SK-MEL-5 (cell line): ENCODE measurements around the gene IFITM10. TPM values are rescaled to one million over a fixed set of nuclear protein-coding genes. Genes with fewer than 3 reads are reported as not detected.
A peak's percentile ranks its signal among the peaks of the same experiment; 100 is the strongest.

Experiments used
- DNase-seq: peaks from one replicate; pipeline ENCODE4 v3.0.0-alpha.2; 2016; ENCODE audit warnings: low read depth, low spot score
- in situ Hi-C: cut with HindIII; loops from 2 replicates; pipeline ENCODE4 v1.10.0; 2016; ENCODE audit warnings: low sequenced_read_pairs, high pct_unique_total_duplicates, low pct_unique_long_range_greater_than_20kb
- total RNA-seq: library from RNA; depleted of rRNA; stranded (reverse); fragments of >200 nt; shearing (Covaris generic); gene quantifications from 2 replicates; pipeline ENCODE4 v1.2.3, GENCODE V29; 2014

The IFITM10 gene
- total RNA-seq, 1 experiment from 2014 or later: not detected

GRCh38 chr11:1746956-1747752 lies 3.2 kb downstream of the IFITM10 start:
- no peak for DNase-seq
- in situ Hi-C loops: no loop called here

GRCh38 chr11:1746511-1746931 lies 3.9 kb downstream of the IFITM10 start:
- no peak for DNase-seq
- in situ Hi-C loops: no loop called here

DNA sequence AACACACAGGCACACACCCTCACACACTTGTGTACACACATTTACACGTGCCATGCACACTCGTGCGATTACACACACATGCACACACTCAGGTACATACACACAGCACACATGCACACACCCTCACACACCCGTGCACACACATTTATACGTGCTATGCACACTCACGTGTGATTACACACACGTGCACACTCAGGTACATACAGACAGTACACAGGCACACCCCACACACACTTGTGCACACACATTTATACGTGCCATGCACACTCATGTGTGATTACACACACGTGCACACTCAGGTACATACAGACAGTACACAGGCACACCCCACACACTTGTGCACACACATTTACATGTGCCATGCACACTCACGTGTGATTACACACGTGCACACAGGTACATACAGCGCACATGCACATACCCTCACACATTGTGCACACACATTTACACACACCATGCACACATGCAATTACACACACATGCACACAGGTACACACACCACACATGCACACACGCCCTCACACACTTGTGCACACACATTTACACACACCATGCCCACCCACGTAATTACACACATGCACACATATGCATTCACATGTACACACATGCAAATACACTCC lies 4.6 kb downstream of the IFITM10 start:
- in situ Hi-C loops: no loop called here

GRCh38 chr11:1744891-1745700 lies 5.3 kb downstream of the IFITM10 start:
- DNase-seq: no peak
- in situ Hi-C loops: no loop called here

More for the DNA sequence above, 4.6 kb downstream of the IFITM10 start:
- no peak for DNase-seq

DNA sequence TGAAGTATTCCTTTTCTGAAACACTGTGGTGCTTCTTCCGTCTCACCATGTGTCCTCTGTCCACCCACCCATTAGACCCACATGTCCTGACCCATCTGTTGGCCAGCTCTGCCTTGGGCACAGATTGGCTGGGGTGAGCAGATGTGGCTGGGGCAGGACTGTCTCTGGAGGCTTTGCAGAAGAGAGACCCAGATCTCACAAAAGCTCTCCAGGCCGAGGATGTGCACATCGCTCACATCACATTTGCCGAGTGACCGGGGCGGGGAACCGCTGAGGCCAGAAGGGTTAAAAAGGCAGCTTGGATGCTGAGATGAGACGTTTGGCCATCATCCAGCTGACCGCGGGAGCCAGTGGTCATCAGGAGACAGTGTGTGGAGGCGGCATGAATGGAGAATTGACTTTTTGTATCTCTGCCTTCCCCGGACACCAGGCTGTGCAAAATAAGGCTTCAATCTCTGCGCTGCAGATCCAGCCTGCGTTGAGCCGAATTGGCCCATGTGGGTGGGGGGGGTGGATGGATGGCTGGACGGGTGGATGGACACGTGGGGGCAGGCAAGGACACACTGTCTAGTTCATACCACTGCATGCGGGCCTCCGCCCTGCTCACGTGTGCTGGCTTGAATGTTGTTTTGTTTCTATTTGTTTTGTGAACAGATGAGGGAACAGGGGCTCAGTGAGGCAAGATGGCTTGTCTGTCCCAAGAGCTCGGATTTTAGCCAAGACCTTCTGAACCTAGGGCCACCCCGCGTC lies 6.1 kb downstream of the IFITM10 start:
- in situ Hi-C loops: no loop called here
- peak; percentile 56 for DNase-seq

DNA sequence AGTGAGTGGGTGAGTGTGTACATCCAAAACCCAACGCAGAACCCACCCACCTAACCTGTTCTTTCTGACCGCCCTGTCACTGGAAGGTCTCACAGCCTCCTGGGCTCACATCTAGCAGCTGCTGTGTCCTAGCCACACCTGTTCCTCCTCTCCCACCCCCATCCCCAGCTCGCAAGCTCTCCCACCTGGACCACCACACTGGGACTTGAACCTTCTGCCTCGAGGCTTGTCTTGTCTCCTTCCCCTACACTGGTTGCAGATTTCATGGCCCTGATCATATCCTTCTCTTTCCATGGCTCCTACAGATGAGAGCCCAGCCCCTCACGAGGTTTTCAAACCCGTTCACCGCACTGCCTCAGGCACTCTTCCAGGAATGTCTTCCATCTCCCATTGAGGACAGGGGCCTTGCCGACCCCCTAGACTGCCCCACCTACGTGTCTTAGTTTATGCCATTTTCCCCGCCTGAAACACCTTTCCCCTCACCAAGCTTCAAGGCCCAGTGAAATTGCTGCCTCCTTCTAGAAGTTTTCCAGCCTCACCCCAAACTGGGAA lies 6.7 kb downstream of the IFITM10 start:
- DNase-seq: no peak
- in situ Hi-C loops: no loop called here

- in situ Hi-C loops: no loop called here
These were observed 7.4 kb downstream of the IFITM10 start for GRCh38 chr11:1742869-1743584.

DNA sequence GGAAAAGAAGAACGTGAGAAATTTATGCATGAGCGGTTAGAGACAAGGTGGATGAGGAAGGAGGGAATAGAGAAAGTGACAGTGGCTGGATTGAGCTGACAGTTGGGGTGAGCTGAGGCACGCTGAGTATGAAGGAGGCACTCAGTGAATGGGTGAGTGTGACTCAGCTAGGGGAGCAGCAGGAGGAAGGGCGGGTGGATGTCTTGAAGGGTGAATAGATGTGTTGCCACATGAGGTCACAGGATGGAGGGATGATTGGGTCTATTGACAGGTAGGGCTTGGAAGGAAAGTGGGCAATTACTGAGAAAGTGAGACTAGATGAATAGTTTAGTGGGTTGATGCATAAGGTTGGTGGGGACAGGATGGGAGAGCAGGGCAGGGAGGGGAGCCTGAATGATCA lies 8.0 kb downstream of the IFITM10 start:
- in situ Hi-C loops: no loop called here
- no peak for DNase-seq

More at GRCh38 chr11:1742869-1743584, 7.4 kb downstream of the IFITM10 start:
- no peak for DNase-seq

DNA sequence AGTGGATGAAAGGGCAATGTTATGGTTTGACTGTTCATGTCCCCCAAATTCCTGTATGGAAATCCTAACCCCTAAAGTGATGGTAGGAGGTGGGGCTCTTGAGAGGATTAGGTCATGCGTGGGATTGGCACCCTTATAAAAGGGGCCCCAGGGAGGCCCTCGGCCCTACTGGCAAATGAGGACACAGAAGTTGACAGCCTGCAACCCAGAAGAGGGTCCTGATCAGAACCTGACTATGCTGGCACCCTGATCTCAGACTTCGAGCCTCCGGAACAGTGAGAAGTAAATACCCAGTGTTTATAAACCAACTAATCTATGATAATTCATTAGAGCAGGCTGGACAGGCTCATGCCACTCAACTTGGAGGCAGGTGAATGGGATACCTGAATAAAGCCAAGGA lies 8.7 kb downstream of the IFITM10 start:
- DNase-seq: no peak
- in situ Hi-C loops: no loop called here

GRCh38 chr11:1740786-1741530 lies 9.4 kb downstream of the IFITM10 start:
- in situ Hi-C loops: no loop called here
- DNase-seq: no peak

GRCh38 chr11:1739576-1739975 lies 10.8 kb downstream of the IFITM10 start:
- in situ Hi-C loops: no loop called here
- no peak for DNase-seq

- in situ Hi-C loops: no loop called here
These were observed 12.0 kb downstream of the IFITM10 start for GRCh38 chr11:1738380-1738779.

DNA sequence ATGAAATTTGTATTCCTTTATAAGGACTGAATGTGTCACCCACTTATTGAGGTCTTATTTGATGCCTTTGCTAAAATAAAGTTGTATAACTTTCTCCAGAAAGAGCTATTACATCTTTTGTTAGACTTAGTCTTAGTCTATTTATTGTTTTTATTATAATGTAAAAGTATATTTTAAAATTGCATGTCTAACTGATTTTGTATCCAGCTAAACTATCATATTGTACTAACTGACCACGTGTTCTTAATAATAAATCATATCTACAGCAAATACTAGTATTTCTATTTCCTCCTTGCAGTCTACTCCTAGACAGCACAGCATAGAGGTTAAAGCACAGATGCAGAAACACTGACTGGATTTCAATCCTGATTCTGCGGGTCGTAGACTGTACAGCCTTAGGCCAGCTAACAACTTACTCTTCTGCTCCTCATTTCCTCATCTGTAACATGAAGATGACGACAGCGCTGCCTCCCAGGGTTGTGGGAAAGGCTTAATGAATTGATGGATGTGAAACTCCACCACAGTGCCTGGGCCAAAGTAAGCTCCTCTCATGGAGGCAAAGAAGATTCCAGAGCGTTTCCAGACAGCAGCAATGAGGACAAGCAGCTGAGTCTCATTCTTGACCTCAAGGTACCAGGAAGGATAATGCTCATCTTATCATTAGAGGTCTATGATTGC lies 13.2 kb downstream of the IFITM10 start:
- no peak for DNase-seq
- in situ Hi-C loops: no loop called here

More at GRCh38 chr11:1738380-1738779, 12.0 kb downstream of the IFITM10 start:
- DNase-seq: no peak

- peak; percentile 22 for DNase-seq
- in situ Hi-C loops: no loop called here
These were observed 13.9 kb downstream of the IFITM10 start for GRCh38 chr11:1736447-1736992.

GRCh38 chr11:1735271-1735670 lies 15.1 kb downstream of the IFITM10 start:
- in situ Hi-C loops: no loop called here
- no peak for DNase-seq
